HG03139 (cell line): ENCODE results near the gene KCNK15.

ENCODE experiments used
- ATAC-seq: cut with Tn5 transposase; IDR thresholded peaks from one replicate; pipeline ENCODE4 v1.9.1; 2021; ENCODE audit not compliant: unreplicated experiment

KCNK15 gene

DNA sequence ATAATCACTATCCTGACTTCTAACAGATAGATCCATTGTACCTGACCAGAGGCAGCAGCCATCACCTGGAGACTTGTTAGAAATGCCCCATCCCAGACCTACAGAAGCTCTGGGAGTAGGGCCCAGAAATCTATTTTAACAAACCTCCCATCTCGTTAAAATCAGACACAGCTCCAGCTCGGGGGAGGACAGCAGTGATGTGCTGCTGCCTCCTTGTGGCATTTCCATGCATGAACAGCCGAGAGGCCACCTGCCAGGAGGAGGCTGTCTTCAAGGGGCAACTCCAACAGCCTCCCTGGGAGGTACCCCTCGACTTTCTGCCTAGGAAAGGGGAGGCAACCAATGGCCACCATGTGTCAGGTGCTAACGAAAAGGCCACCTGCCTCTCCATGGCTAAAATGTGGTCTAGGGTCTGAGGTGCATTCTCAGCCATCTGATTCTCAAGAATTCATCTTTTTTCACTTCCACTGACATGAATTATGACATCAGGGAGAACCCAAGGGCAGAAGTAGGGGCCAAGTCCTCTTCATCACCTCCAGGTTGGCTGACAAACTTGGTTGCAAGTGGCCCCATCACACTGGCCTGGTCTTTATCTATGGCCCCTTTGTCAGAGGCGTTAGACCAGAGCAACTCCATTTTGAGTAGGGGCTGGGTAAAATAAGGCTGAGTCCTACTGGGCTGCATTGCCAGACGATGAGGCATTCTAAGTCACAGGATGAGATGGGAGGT lies 12.2 kb upstream of the KCNK15 start:
- ATAC-seq = no peak

DNA sequence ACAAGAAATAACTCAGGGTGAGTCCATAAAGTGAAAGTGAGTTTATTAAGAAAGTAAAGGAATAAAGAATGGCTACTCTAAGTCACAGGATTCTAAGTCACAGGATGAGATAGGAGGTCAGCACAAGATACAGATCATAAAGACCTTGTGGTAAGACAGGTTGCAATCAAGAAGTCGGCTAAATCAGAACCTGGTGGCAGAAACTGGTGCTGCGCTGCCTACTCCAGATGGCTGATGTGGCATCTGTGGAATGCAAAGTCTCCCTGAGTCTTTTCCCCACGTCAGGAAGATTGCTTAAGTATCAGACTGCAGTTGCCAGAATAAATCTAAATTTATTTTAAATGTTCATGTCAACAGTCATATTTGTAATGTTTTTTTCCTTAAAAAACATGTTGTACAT lies 10.7 kb upstream of the KCNK15 start:
- no peak for ATAC-seq

DNA sequence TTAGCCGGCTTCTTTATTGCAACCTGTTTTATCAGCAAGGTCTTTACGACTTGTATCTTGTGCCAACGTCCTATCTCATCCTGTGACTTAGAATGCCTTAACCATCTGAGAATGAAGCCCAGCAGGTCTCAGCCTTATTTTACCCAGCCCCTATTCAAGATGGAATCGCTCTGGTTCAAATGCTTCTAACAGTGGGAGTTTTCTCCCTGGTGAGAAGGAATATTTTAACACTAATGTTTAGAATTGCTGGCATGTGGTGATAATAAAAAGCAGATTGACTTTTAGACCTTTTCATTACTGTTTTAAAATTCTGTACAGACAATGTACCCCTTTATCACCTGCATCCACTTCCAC lies 9.9 kb upstream of the KCNK15 start:
- no peak for ATAC-seq

DNA sequence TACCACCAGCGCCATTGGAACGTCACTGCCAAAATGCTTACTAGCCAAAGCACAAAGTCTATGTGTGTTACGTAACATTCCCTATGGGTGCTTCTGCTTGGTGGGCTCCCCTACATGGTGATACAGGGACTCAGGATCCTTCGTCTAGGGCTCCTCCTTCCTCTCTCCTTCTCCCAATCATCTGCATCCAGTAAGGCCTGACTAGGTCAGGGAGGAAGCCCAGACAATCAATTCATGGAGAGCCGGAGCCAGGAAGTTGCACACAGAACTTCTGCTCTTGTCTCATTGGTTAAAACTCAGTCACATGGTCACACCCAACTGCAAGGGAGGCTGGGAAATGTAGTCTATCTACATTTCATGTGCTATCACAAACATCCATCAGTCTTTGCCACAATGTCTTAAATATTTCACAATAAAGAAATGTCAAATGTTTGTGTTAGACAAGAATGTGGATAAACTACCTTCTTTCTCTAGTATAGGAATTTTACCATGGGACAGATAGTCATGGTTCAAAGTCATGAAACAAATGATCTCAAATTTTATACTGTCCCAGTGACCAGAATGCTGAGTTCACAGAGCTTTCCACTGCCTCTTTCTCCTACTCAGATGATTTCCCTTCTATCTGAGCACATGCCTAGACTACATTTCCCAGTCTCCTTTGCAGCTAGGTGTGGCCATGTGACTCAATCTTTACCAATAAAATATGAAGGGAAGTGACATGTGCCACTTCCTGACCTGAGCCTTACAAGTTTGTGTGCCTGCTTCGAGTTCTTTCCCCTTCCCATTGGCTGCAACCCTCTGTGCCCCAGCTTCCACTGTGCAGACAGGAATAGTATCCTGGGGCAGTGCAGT lies 9.3 kb upstream of the KCNK15 start:
- no peak for ATAC-seq

DNA sequence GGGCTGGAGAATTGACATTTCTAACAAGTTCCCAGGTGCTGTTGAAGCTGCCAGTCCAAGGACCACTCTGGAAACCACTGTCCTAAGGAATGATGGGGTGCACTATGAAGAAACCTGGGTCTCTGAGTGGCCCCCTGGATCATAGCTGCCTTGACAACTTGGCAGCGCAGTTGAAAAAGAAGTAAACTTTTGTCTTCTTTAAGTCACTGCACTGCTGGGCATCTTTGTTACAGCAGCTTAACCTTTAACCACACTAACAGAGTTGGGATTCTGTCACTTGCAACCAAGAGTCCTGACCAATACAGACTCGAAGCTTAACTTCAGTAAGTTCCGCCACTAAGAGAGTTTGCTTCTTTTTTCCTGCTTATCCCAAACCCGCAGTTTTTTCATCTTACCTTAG lies 8.5 kb upstream of the KCNK15 start:
- ATAC-seq = no peak

DNA sequence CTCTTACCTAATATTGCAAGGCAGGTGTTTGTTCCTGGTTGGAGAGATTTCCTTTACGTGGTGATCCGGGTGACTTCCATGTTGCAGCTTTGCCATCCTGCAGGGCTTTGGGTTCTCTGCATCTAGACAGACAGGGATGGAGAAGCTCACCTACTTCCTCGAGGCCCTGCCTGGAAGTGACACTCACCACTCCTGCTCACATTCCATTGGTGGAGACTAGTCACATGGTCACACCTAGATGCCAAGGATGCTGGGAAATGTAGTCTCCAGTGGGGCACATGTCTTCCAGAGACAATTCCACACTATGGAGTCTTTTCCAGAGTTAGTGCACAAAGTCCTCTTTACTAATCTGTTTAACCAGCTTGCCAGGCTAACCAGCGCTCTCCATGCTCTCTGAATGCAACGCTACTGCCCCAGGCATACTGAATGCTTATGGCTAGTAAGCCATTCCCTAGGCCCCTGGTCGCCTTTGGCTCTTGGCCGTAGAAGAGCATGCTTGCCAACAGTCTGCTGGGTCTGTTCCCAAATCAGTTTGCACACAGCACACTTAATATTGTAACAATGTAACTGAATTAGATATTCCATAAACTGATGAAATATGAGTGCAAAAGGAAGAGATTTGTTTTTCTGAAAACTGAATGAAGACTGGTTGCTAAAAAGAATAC lies 6.7 kb upstream of the KCNK15 start:
- ATAC-seq = no peak

DNA sequence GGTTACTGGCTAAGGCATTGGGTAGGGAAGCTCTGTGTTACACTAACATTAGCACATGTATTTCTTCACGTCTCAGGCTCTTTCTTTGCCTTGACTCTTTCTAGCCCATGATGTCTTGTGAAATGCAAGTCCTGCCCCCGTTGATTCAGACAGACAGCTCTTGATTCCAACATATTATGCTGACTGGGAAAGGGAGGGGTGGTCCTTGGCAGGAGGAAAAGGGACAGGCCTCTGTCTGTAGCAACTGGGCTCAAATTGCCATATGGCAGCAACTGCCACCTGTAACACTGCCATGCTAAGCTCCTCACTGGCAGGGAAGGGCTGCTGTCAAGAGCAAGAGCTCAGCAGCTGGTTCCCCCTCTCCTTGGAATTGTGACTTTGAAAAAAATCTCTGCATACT lies 5.7 kb upstream of the KCNK15 start:
- no peak for ATAC-seq

DNA sequence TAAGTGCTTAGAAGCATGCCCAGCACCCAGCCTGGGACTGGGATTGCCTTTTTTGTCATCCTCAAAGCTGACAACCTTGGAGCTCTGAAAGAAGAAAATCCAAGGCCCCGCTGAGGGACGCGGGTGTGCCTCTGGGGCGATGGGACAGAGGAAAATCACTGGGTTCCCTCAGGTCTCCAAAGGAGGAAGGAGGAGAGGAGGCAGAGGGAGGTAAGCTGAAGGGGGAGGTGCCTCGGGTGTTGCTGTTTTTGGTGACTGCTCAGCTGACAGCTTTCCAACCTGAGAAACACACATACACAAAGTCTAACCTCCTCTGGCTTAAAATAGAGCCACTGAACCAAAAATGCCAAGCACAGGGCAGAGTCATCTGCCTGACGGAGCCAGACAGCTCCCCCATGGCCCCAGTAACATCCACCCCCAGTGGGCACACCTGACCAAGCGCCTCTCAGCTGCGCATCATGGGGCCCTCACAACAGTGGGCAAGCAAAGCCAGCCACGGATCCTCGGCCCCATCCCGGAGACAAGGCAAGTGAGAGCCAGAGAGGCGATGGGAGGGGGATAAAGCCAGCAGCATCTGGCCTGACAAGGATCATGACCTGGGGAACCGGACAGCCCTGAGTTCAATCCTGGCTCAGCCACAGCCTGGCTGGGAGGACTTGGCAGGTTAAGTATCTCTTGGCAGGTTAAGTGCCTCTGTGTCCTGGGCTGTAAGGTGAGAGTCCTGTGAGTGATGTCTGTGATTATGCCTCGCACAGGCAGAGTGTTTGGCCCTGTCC lies 3.2 kb upstream of the KCNK15 start:
- no peak for ATAC-seq

DNA sequence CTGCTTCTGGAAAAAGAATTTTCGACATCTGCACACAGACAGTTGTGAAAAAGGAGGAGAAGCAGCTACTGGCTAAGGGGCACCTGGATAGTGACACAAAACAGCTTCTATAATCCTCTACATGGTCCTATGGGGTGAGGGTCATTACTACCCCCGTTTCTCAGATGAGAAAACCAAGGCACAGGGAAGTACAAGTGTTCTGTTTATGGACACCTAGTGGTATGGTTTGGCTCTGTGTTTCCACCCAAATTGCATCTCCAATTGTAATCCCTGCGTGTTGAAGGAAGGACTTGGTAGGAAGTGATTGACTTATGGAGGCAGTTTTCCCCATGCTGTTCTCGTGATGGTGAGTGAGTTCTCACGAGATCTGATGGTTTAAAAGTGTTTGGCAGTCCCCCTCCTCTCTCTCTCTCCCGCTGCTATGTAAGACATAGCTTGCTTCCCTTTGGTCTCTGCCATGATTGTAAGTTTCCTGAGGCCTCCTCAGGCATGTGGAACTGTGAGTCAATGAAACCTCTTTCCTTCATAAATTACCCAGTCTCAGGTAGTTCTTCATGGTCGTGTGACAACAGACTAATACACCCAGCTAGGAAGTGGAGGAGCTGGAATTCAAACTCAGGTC lies 2.5 kb upstream of the KCNK15 start:
- ATAC-seq = no peak

DNA sequence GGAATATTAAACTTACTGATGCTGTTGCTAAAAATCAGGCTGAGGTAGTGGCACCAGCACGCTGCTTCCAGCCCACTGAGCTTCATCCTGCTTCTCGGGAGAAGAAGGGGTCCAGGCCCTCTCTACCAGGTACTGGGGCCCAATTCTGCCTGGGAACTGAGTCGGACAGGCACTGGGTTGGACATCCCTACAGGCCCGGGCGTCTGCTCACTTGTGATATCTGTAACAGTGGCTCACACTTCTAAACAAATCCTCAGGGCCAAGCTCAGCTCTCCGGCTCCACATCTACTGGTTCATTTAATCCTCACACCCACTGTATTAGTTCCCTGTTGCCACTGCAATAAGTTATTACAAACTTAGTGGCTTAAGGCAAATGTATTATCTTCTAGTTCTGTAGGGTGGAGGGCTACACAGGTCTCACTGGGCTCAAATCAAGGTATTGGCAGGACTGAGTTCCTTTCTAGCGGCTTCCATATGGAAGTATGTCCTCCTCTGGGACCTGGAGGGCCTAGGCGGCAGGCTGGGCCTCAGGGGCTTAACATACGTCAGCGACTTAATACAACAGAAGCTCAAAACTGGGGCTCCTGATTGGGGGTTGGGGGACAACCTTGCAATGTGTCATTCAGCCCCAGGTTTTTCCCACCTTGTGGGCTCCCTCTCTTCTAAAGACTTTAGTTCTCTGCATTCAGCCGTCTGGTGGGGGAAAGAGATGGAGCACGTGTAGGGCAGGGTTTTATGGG lies 1.6 kb upstream of the KCNK15 start:
- ATAC-seq = no peak

DNA sequence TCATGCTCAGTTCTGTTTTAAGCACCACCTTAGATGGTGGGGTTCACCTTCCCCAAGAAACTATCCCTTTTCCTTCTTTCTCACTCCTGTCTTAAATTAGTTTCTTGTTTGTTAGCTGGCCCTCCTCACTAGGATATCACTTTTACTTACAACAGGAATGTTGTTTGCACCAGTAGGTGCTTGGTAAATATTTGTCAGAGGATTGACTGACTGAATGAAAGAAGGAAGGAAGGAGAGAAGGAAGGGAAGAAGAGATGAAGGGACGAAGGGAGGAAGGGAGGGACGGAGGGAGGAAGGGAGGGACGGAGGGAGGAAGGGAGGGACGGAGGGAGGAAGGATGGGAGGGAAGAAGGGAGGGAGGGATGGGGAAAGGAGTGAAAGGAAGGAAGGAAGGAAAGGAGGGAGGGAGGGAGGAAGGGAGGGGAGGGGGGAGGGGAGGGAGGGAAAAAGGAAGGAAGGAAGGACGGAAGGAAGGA lies 505 bp upstream of the KCNK15 start:
- no peak for ATAC-seq

DNA sequence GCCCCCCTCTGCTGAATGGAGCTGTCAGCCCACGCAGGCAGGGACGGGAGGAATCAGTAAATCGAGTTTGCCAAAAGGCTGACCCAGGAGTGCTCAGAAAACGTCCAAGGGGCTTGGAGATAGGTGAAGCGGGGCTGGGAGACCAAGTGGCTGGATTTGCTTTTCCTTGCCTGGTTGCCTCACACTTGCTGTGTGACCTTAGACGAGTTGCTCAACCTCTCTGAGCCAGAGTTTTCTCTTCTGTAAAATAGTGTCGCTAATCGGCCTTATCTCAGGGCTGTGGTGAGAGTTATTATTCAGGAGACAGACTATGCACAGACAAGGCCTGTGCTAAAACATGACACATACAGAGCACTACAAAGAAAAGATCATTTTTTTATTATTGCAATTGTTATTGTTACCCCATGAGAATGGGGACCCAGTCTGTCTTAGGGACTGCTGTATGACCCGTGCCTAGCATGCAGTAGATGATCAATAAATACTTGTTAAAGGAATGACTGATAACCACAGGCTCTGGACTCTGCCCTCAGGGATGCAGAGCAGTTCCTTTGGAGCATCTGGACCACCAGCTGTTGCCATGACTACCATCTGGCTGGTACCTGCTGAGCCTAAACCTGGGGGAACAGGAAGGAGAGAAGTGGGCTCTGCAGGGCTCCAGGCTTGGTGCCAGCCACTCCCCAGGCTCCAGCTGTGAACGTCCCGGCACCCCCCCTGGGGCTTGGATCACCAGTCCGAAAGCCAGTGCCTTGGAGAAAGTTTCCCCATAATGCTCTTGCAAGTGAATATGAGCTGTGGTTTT lies 901 bp downstream of the KCNK15 start:
- no peak for ATAC-seq

DNA sequence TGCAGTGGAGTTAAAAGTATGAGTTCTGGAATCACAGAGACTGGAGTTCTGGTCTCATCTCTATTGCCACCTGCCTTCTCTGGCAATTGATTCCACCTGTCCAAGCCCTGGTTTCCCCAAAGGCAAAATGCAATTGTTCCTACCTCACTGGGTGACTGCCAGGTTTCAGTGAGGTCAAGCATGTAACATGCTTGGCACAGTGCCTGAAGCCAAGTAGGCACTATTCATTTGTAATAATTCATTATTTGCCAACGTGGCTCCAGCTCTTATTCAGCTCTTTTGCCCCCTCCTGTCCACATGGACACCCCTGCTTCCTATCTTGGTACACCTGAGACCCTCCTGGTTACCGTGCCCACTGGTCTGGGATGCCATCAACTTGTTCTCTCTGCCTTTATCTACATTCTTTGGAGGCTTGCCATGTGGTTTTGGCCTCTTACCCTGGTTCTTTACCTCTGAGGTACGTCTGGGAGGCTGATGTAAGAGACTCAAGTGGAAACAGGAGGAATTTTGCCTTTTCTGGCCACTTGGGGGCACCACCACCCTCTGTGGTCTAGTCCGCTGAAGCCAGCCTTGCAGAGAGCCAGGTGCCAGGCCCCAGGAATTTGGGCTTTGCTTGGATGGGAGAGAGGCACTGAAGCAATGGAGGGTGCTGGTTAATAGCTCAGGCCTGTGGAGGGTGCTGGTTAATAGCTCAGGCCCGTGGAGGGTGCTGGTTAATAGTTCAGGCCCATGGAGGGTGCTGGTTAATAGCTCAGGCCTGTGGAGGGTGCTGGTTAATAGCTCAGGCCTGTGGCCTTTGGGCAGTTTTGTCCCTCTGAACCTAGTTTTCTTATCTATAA lies 1.7 kb downstream of the KCNK15 start:
- ATAC-seq = no peak

DNA sequence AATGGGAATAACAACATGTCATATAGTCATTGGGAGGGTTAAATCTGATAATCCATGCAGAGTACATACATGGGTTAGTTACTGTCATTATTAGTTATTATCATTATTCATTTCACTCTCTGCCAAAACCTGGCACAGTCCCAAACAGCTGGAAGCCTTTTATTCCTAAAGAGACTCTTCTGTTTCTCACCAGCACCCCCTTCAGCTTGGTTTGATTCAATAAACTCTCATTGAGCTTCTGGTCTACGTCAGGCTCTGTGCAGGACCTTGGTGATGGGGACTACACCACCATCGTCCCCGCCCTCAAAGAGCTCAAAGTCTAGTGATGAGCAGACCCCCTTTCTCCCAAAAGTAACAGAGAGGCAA lies 2.3 kb downstream of the KCNK15 start:
- no peak for ATAC-seq

DNA sequence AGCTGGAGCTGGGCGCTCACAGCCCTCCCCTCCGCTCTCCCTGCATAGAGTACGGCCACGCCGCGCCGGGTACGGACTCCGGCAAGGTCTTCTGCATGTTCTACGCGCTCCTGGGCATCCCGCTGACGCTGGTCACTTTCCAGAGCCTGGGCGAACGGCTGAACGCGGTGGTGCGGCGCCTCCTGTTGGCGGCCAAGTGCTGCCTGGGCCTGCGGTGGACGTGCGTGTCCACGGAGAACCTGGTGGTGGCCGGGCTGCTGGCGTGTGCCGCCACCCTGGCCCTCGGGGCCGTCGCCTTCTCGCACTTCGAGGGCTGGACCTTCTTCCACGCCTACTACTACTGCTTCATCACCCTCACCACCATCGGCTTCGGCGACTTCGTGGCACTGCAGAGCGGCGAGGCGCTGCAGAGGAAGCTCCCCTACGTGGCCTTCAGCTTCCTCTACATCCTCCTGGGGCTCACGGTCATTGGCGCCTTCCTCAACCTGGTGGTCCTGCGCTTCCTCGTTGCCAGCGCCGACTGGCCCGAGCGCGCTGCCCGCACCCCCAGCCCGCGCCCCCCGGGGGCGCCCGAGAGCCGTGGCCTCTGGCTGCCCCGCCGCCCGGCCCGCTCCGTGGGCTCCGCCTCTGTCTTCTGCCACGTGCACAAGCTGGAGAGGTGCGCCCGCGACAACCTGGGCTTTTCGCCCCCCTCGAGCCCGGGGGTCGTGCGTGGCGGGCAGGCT lies 4.6 kb downstream of the KCNK15 start:
- ATAC-seq = no peak

DNA sequence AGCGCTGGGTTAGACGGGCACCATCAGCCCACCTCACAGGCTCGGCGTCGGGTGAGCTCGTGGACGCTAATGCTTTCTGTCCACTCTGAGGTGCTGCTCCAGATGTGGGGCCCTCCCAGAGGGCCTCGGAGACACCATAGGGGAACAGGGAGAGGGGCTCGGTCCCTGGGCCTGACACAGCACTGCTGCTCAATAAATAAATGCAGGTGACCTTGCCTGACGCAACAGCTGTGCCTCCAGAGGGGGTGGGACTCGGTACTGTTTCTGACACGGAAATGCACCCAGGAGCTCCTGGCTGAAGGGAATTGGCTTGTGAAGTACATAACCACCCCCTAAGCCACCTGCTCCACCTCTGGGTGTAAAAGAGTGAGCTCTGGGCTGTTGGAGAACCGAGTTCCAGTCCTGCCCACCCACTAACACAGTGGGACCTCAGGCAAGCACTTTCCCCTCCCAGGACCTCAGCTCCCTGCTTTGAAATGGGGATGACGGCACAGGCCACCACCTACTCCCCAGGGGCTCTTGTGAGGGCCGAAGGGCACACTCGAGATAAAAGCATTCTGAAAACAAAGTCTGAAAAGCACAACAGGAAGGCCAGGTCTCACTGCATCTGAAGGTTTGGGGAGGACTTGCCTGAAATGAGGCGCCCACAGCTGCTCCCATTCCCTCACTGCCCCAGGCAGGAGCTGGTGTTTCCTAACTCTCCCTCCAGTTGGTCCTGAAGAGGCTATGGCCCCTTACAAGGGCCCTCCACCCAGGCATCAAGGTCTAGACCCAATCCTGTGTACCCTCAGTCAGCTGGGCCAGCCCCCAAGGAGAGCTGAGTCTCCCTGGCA lies 6.7 kb downstream of the KCNK15 start:
- ATAC-seq = no peak

DNA sequence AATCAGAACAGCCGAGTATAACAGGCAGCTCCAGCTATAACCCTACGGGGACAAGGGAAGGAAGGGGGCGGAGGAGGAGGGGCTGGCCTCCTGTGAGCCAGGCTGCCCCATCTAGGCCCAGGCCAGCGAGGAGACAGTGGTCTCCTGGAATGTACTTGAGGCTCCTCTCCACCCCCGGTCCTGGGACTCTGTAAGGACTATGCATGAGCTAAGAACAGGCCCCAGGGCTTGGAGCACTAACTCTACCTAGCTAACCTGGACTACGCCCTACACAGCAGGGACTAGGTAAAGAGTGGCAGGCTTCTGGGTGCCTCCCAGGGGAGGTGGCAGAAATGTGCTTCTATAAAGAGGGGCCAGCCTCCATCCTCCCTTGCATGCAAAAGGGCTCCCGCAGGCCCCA lies 8.9 kb downstream of the KCNK15 start:
- no peak for ATAC-seq
